ENCODE data around the gene RAB11A.

RAB11A gene

DNA sequence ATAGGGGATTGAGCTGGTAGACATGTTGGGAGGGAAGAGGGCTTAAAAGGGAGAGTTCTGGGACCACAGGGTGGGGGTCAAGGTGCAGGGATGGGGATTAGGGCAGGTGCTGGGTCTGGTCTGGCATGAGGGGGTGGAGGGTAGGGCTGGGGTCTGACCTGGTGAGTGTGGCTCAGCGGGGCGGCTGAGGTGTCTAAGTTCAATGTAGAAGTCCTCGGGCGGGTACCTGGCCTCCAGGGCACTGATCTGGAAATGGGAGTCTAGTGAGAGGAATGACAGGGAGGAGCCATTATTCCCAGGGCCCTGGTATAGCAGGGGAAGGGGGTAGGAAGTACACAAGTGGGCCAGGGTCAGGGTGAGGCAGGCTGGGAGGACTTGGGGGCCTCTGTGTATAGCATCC is 39.6 kb downstream of the RAB11A start:
- TF ChIP-seq EP300 (IDR thresholded peaks at IDR 0.05; ENCODE audit: borderline replicate concordance) = no peak
- no peak for TF ChIP-seq FOXM1 (IDR thresholded peaks at IDR 0.05; ENCODE audit: borderline replicate concordance, low read depth)
- TF ChIP-seq, protein P1, sequence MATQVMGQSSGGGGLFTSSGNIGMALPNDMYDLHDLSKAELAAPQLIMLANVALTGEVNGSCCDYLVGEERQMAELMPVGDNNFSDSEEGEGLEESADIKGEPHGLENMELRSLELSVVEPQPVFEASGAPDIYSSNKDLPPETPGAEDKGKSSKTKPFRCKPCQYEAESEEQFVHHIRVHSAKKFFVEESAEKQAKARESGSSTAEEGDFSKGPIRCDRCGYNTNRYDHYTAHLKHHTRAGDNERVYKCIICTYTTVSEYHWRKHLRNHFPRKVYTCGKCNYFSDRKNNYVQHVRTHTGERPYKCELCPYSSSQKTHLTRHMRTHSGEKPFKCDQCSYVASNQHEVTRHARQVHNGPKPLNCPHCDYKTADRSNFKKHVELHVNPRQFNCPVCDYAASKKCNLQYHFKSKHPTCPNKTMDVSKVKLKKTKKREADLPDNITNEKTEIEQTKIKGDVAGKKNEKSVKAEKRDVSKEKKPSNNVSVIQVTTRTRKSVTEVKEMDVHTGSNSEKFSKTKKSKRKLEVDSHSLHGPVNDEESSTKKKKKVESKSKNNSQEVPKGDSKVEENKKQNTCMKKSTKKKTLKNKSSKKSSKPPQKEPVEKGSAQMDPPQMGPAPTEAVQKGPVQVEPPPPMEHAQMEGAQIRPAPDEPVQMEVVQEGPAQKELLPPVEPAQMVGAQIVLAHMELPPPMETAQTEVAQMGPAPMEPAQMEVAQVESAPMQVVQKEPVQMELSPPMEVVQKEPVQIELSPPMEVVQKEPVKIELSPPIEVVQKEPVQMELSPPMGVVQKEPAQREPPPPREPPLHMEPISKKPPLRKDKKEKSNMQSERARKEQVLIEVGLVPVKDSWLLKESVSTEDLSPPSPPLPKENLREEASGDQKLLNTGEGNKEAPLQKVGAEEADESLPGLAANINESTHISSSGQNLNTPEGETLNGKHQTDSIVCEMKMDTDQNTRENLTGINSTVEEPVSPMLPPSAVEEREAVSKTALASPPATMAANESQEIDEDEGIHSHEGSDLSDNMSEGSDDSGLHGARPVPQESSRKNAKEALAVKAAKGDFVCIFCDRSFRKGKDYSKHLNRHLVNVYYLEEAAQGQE (IDR thresholded peaks at IDR 0.05; ENCODE audit: low read depth) = no peak
- TF ChIP-seq RAD21 (IDR thresholded peaks at IDR 0.05; ENCODE audit: low read depth) = no peak

DNA sequence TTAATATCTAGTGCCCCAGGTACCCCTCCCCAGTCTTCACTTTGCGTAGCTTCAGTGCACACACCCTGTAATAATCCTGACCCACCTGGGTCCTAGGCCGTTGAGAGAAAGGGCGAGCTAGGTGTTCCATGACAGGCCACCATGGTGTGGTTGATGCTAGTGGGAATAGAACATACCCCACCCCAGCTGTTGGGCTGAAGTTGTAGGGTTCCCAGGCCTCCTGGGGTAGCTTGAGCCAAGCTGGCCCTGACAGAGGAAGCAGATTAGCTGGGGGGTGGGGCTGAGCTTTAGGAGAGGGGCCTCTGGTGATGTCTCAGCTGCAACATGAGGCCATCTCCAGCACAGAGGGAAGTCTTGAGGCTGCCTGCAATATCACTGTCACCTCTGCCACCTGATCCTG is 40.5 kb downstream of the RAB11A start:
- TF ChIP-seq, protein P2, sequence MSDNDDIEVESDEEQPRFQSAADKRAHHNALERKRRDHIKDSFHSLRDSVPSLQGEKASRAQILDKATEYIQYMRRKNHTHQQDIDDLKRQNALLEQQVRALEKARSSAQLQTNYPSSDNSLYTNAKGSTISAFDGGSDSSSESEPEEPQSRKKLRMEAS (IDR thresholded peaks at IDR 0.05) = no peak
- no peak for TF ChIP-seq CREB1 (IDR thresholded peaks at IDR 0.05; ENCODE audit: low read depth)
- TF ChIP-seq YY1 (IDR thresholded peaks at IDR 0.05; ENCODE audit: low read depth) = no peak
- no peak for TF ChIP-seq RAD21 (IDR thresholded peaks at IDR 0.05; ENCODE audit: low read depth)
- TF ChIP-seq EP300 (IDR thresholded peaks at IDR 0.05; ENCODE audit: borderline replicate concordance) = no peak
- TF ChIP-seq CEBPB (IDR thresholded peaks at IDR 0.05) = no peak
- no peak for TF ChIP-seq TEAD4 (IDR thresholded peaks at IDR 0.05)
- no peak for TF ChIP-seq ZBTB7A (IDR thresholded peaks at IDR 0.05; ENCODE audit: low read depth)
- TF ChIP-seq, protein P1 (IDR thresholded peaks at IDR 0.05; ENCODE audit: low read depth) = no peak
- TF ChIP-seq, protein P3, sequence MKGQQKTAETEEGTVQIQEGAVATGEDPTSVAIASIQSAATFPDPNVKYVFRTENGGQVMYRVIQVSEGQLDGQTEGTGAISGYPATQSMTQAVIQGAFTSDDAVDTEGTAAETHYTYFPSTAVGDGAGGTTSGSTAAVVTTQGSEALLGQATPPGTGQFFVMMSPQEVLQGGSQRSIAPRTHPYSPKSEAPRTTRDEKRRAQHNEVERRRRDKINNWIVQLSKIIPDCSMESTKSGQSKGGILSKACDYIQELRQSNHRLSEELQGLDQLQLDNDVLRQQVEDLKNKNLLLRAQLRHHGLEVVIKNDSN (IDR thresholded peaks at IDR 0.05) = no peak
- no peak for TF ChIP-seq FOXM1 (IDR thresholded peaks at IDR 0.05; ENCODE audit: borderline replicate concordance, low read depth)

DNA sequence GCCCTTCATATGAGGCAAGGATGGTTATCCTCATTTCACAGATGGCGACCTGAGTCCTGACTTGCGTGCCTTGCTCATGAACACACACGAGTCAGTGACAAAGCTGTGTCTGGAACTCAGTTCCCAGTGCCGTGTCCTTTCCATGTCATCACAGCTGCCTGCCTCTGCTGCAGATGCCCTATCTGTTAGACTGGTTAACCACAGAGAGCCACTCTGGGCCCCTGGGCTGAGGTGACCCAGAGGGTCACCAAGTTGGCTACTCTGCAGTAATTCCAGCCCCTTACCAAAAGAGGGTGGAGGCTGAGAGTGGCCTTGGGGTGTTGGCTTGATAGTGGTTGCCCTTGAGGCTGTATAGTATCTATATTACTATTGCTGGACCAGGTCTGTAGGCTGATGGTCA is 41.0 kb downstream of the RAB11A start:
- TF ChIP-seq YY1 (IDR thresholded peaks at IDR 0.05; ENCODE audit: low read depth) = no peak

DNA sequence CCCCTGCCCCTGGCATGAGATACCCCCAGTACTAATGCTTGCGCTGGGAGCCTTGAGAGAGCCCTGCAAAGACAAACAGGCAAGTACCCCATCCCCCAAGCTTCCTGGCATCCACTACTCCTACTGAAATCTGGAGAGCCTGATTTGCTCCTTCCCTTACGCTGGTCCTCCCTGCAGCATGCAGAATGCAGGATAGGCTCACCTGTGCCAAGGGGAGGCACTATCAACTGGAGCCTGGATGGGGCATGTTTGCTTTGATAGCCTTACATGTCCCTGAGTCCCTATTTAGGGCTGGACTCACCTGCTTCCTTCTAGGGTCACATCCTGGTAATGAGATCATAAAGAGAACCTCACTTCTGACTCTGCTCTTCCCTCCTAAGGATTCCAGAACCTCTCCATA is 42.9 kb downstream of the RAB11A start:
- TF ChIP-seq, protein P3 (IDR thresholded peaks at IDR 0.05) = no peak
- no peak for TF ChIP-seq ZBTB7A (IDR thresholded peaks at IDR 0.05; ENCODE audit: low read depth)
- no peak for TF ChIP-seq NFIC (IDR thresholded peaks at IDR 0.05)
- no peak for TF ChIP-seq EGR1 (IDR thresholded peaks at IDR 0.05)
- TF ChIP-seq TAF1 (IDR thresholded peaks at IDR 0.05; ENCODE audit: low read depth) = no peak
- TF ChIP-seq RAD21 (IDR thresholded peaks at IDR 0.05; ENCODE audit: low read depth) = no peak
- TF ChIP-seq CEBPB (IDR thresholded peaks at IDR 0.05) = no peak

DNA sequence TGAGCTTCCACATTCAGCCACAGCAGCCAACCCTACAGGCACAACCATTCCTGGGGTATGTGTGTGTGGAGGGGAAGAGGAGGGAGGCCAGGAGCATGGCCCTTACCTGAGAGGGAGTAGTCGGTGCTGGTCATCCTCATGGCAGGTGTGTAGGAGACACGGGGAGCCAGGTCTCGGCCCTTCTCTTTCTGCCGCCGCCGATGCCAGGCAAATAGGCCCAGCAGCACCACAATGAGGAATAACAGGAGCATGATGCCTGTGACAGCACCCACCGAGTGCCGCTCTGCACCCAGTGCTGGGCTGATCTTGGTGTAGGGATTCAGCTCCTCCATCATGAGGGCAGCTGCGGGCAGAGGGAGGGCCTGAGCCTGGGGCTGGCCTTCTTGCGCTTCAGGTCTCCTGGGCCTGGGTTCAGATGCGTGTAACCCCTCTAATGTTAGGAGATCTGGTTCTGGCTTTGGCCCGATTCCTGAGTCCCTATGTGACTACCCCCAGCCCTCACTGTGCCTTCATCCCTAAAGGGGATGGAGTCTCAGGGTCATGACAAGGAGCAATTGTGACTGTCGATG is 44.4 kb downstream of the RAB11A start:
- TF ChIP-seq EGR1 (IDR thresholded peaks at IDR 0.05) (no peak), FOXM1 (IDR thresholded peaks at IDR 0.05; ENCODE audit: borderline replicate concordance, low read depth) (no peak), TEAD4 (IDR thresholded peaks at IDR 0.05) (no peak), CEBPB (IDR thresholded peaks at IDR 0.05) (no peak), YY1 (IDR thresholded peaks at IDR 0.05; ENCODE audit: low read depth) (no peak), CREB1 (IDR thresholded peaks at IDR 0.05; ENCODE audit: low read depth) (no peak), EP300 (IDR thresholded peaks at IDR 0.05; ENCODE audit: borderline replicate concordance) (no peak), TAF1 (IDR thresholded peaks at IDR 0.05; ENCODE audit: low read depth) (no peak), ZBTB7A (IDR thresholded peaks at IDR 0.05; ENCODE audit: low read depth) (no peak), RAD21 (IDR thresholded peaks at IDR 0.05; ENCODE audit: low read depth) (no peak), NFIC (IDR thresholded peaks at IDR 0.05) (no peak), TCF12 (IDR thresholded peaks at IDR 0.05; ENCODE audit: low read depth) (no peak)
- TF ChIP-seq, protein P1 (IDR thresholded peaks at IDR 0.05; ENCODE audit: low read depth) = no peak
- TF ChIP-seq, protein P2 (IDR thresholded peaks at IDR 0.05) = no peak
- TF ChIP-seq, protein P3 (IDR thresholded peaks at IDR 0.05) = no peak
